SK-N-SH (cell line): ENCODE results near the gene LIPN.

ENCODE experiments used
- CTCF ChIP-seq: fragments of 200-600 bp; sonication (generic); IDR thresholded peaks from 2 replicates; pipeline ENCODE4 v1.6.1; 2017; ENCODE audit warnings: antibody characterized with exemption, mild to moderate bottlenecking, moderate library complexity
- FOXM1 ChIP-seq: IDR thresholded peaks from 2 replicates; pipeline ENCODE4 v1.4.0; 2012; ENCODE audit warnings: low read depth, mild to moderate bottlenecking
- POLR2AphosphoS5 ChIP-seq: IDR thresholded peaks from 2 replicates; pipeline ENCODE4 v1.6.1; 2012; ENCODE audit warnings: low read depth, low read length
- TCF12 ChIP-seq: IDR thresholded peaks from 2 replicates; pipeline ENCODE4 v1.4.0; 2012
- ZBTB33 ChIP-seq: IDR thresholded peaks from 2 replicates; pipeline ENCODE4 v1.4.0; 2012; ENCODE audit warnings: low read depth, borderline replicate concordance

GRCh38 chr10:88733215-88733614 lies 26.6 kb upstream of the LIPN start:
- TF ChIP-seq TCF12 = no peak
- TF ChIP-seq CTCF = no peak
- TF ChIP-seq ZBTB33 = no peak
- no peak for TF ChIP-seq POLR2AphosphoS5
- TF ChIP-seq FOXM1 = no peak
